ENCODE measurements around the gene SNX25. TPM values are rescaled to one million over a fixed set of nuclear protein-coding genes. Genes with fewer than 3 reads are reported as not detected.
A peak's percentile ranks its signal among the peaks of the same experiment; 100 is the strongest.

SNX25 gene
- total RNA-seq, 1 donor from 2014 or later: 29.5 TPM

- Mint-ChIP-seq H3K4me3 (ENCODE audit: unreplicated experiment) (peak overlapping the region; percentile 50), H3K27me3 (ENCODE audit: low read depth, unreplicated experiment) (no peaks in the 10 kb centered on the region), H3K4me1 (ENCODE audit: low read depth, unreplicated experiment) (peaks cover 15% of the 10 kb centered on the region), H3K9me3 (ENCODE audit: unreplicated experiment) (peaks cover 5% of the 10 kb centered on the region), H3K27ac (ENCODE audit: unreplicated experiment) (no peak overlapping the region), H3K36me3 (ENCODE audit: low read depth, unreplicated experiment) (peaks cover 10% of the 10 kb centered on the region)
- no peaks in the 10 kb centered on the region for H3K27me3 ChIP-seq (ENCODE audit: insufficient read depth, low read length)
- no peak overlapping the region for H2AFZ ChIP-seq (ENCODE audit: low read depth, low read length)
- no peak for TF ChIP-seq EZH2 (IDR thresholded peaks at IDR 0.05; ENCODE audit: insufficient read depth, low read length)
- TF ChIP-seq, protein P1, sequence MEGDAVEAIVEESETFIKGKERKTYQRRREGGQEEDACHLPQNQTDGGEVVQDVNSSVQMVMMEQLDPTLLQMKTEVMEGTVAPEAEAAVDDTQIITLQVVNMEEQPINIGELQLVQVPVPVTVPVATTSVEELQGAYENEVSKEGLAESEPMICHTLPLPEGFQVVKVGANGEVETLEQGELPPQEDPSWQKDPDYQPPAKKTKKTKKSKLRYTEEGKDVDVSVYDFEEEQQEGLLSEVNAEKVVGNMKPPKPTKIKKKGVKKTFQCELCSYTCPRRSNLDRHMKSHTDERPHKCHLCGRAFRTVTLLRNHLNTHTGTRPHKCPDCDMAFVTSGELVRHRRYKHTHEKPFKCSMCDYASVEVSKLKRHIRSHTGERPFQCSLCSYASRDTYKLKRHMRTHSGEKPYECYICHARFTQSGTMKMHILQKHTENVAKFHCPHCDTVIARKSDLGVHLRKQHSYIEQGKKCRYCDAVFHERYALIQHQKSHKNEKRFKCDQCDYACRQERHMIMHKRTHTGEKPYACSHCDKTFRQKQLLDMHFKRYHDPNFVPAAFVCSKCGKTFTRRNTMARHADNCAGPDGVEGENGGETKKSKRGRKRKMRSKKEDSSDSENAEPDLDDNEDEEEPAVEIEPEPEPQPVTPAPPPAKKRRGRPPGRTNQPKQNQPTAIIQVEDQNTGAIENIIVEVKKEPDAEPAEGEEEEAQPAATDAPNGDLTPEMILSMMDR (IDR thresholded peaks at IDR 0.05; ENCODE audit: insufficient read depth, low read depth, low read length): no peak
- no peak overlapping the region for H3K4me3 ChIP-seq (ENCODE audit: insufficient read depth, low read depth, low read length)
- H3K79me2 ChIP-seq (ENCODE audit: insufficient read depth, low read length): peaks cover 47% of the 10 kb centered on the region
- H3K27ac ChIP-seq (ENCODE audit: low read depth, low read length): no peak overlapping the region
- no peak overlapping the region for H3K4me2 ChIP-seq (ENCODE audit: low read length)
- no peak for FAIRE-seq
- H3K9me3 ChIP-seq (ENCODE audit: insufficient read depth, low read depth, low read length): no peaks in the 10 kb centered on the region
- peaks cover 17% of the 10 kb centered on the region for H3K4me1 ChIP-seq (ENCODE audit: insufficient read depth, low read length)
- peaks cover 17% of the 10 kb centered on the region for H4K20me1 ChIP-seq (ENCODE audit: insufficient read depth, low read length)
- H3K9ac ChIP-seq (ENCODE audit: low read length): no peak overlapping the region
- no peak for DNase-seq (ENCODE audit: low read depth)
- H3K36me3 ChIP-seq (ENCODE audit: insufficient read depth, low read length): no peaks in the 10 kb centered on the region
These were observed 25.9 kb downstream of the SNX25 start for GRCh38 chr4:185235119-185235842.

DNA sequence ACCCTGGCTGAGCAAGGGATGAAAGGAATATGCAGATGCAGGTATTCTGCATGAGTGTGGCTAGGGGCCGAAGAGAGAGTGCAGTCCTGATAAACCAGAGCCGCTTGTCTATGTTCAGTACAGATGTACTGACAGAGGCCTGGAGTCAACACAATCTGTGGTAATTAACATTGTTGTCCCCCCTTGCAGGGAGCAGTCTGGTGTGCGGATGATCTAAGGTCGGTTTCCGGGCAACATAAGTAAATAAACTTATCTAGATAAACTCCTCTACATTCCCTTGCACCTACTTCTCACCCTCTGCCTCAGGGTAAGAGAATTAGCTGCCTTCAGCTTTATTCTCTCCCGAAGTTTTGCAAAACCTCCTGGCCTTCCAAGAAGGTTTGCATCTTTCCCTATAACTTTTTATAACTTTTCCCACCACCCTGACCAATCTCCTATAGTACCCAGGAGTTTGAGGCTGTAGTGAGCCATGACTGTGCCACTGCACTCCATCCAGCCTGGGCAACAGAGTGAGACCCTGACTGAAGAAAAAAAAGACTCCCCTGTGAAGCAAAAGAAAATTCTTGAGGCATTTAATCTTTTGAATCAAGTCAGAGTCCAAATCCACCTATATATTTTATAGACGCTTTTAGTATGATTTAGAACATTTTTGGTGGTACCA lies 26.6 kb downstream of the SNX25 start:
- Histone ChIP-seq H3K9ac (ENCODE audit: low read length) (no peak overlapping the region), H3K4me3 (ENCODE audit: insufficient read depth, low read depth, low read length) (no peak overlapping the region), H3K4me2 (ENCODE audit: low read length) (no peak overlapping the region), H3K79me2 (ENCODE audit: insufficient read depth, low read length) (peaks cover 43% of the 10 kb centered on the region), H2AFZ (ENCODE audit: low read depth, low read length) (no peak overlapping the region), H3K4me1 (ENCODE audit: insufficient read depth, low read length) (peaks cover 17% of the 10 kb centered on the region), H3K9me3 (ENCODE audit: insufficient read depth, low read depth, low read length) (no peaks in the 10 kb centered on the region), H3K27me3 (ENCODE audit: insufficient read depth, low read length) (no peaks in the 10 kb centered on the region), H3K36me3 (ENCODE audit: insufficient read depth, low read length) (no peaks in the 10 kb centered on the region), H4K20me1 (ENCODE audit: insufficient read depth, low read length) (peaks cover 17% of the 10 kb centered on the region), H3K27ac (ENCODE audit: low read depth, low read length) (no peak overlapping the region)
- no peak for TF ChIP-seq EZH2 (IDR thresholded peaks at IDR 0.05; ENCODE audit: insufficient read depth, low read length)
- Mint-ChIP-seq H3K27ac (ENCODE audit: unreplicated experiment) (no peak overlapping the region), H3K36me3 (ENCODE audit: low read depth, unreplicated experiment) (peaks cover 10% of the 10 kb centered on the region), H3K4me1 (ENCODE audit: low read depth, unreplicated experiment) (peaks cover 15% of the 10 kb centered on the region), H3K27me3 (ENCODE audit: low read depth, unreplicated experiment) (no peaks in the 10 kb centered on the region), H3K4me3 (ENCODE audit: unreplicated experiment) (no peak overlapping the region), H3K9me3 (ENCODE audit: unreplicated experiment) (peaks cover 5% of the 10 kb centered on the region)
- no peak for FAIRE-seq
- peak; percentile 51 for DNase-seq (ENCODE audit: low read depth)

DNA sequence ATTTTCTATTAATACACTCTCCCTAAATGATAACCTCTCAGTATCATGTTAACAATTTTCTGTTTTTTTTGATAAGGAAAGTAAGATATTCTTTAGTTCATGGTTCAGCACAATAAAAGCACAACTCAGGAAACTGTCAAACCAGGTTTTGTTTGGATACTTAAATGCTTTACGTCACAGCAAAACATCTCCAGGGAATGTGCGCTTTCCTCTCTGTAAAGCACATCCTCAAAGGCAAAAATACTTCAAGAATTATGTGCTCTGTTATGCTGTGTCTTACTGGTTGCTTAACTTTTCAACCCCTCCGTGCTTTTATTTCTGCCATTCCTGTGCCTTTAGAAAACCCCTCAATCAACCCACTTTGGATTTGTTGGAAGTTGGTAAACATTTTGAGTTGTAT lies 27.8 kb downstream of the SNX25 start:
- H3K36me3 ChIP-seq (ENCODE audit: insufficient read depth, low read length): peaks cover 3% of the 10 kb centered on the region
- peak overlapping the region; percentile 5 for H3K27ac ChIP-seq (ENCODE audit: low read depth, low read length)
- Mint-ChIP-seq H3K4me1 (ENCODE audit: low read depth, unreplicated experiment) (peaks cover 13% of the 10 kb centered on the region), H3K36me3 (ENCODE audit: low read depth, unreplicated experiment) (peaks cover 14% of the 10 kb centered on the region), H3K4me3 (ENCODE audit: unreplicated experiment) (no peak overlapping the region), H3K27me3 (ENCODE audit: low read depth, unreplicated experiment) (no peaks in the 10 kb centered on the region), H3K9me3 (ENCODE audit: unreplicated experiment) (peaks cover 5% of the 10 kb centered on the region), H3K27ac (ENCODE audit: unreplicated experiment) (no peak overlapping the region)
- no peaks in the 10 kb centered on the region for H3K27me3 ChIP-seq (ENCODE audit: insufficient read depth, low read length)
- no peak overlapping the region for H2AFZ ChIP-seq (ENCODE audit: low read depth, low read length)
- TF ChIP-seq, protein P1 (IDR thresholded peaks at IDR 0.05; ENCODE audit: insufficient read depth, low read depth, low read length): no peak
- TF ChIP-seq EZH2 (IDR thresholded peaks at IDR 0.05; ENCODE audit: insufficient read depth, low read length): no peak
- no peak overlapping the region for H3K9ac ChIP-seq (ENCODE audit: low read length)
- H3K9me3 ChIP-seq (ENCODE audit: insufficient read depth, low read depth, low read length): no peaks in the 10 kb centered on the region
- peaks cover 47% of the 10 kb centered on the region for H3K79me2 ChIP-seq (ENCODE audit: insufficient read depth, low read length)
- H3K4me1 ChIP-seq (ENCODE audit: insufficient read depth, low read length): peaks cover 15% of the 10 kb centered on the region
- H3K4me2 ChIP-seq (ENCODE audit: low read length): peak overlapping the region; percentile 37
- DNase-seq (ENCODE audit: low read depth) (no peak), FAIRE-seq (no peak)
- H3K4me3 ChIP-seq (ENCODE audit: insufficient read depth, low read depth, low read length): no peak overlapping the region
- peaks cover 17% of the 10 kb centered on the region for H4K20me1 ChIP-seq (ENCODE audit: insufficient read depth, low read length)
